ENCODE measurements around the gene ARID5A. TPM values are rescaled to one million over a fixed set of nuclear protein-coding genes. Genes with fewer than 3 reads are reported as not detected.

The ARID5A gene
- total RNA-seq, 1 experiment from 2014 or later, result 13.9 TPM

- Mint-ChIP-seq H3K4me1 (peaks cover 51% of the 10 kb centered on the region), H3K27me3 (ENCODE audit: low read depth) (peaks cover 23% of the 10 kb centered on the region), H3K9me3 (no peaks in the 10 kb centered on the region), H3K4me3 (no peak overlapping the region), H3K27ac (no peak overlapping the region), H3K36me3 (no peaks in the 10 kb centered on the region)
- ATAC-seq (no peak), DNase-seq (ENCODE audit: low spot score) (no peak)
- ChIA-PET POLR2A (interaction anchor here (0.5 to 0.6 kb wide), 3 partner anchors 243 to 1650 kb away, joined by 3 to 4 read pairs (median 3); no protein-coding TSS in a partner anchor), CTCF (interaction anchor here (0.6 to 6.7 kb wide), 9 partner anchors 8 to 214 kb away, joined by 3 to 64 read pairs (median 4); no protein-coding TSS in a partner anchor)
- no peak for TF ChIP-seq AFF4 (CRISPR knock-in tag; IDR thresholded peaks at IDR 0.05; ENCODE audit: borderline replicate concordance)
- TF ChIP-seq, protein P1, sequence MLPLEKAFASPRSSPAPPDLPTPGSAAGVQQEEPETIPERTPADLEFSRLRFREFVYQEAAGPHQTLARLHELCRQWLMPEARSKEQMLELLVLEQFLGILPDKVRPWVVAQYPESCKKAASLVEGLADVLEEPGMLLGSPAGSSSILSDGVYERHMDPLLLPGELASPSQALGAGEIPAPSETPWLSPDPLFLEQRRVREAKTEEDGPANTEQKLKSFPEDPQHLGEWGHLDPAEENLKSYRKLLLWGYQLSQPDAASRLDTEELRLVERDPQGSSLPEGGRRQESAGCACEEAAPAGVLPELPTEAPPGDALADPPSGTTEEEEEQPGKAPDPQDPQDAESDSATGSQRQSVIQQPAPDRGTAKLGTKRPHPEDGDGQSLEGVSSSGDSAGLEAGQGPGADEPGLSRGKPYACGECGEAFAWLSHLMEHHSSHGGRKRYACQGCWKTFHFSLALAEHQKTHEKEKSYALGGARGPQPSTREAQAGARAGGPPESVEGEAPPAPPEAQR (CRISPR knock-in tag; IDR thresholded peaks at IDR 0.05), result no peak
- no peak for TF ChIP-seq IRF2 (CRISPR knock-in tag; IDR thresholded peaks at IDR 0.05; ENCODE audit: borderline replicate concordance, low read depth)
- no peak for TF ChIP-seq ATF1 (CRISPR knock-in tag; IDR thresholded peaks at IDR 0.05)
- TF ChIP-seq, protein P2, sequence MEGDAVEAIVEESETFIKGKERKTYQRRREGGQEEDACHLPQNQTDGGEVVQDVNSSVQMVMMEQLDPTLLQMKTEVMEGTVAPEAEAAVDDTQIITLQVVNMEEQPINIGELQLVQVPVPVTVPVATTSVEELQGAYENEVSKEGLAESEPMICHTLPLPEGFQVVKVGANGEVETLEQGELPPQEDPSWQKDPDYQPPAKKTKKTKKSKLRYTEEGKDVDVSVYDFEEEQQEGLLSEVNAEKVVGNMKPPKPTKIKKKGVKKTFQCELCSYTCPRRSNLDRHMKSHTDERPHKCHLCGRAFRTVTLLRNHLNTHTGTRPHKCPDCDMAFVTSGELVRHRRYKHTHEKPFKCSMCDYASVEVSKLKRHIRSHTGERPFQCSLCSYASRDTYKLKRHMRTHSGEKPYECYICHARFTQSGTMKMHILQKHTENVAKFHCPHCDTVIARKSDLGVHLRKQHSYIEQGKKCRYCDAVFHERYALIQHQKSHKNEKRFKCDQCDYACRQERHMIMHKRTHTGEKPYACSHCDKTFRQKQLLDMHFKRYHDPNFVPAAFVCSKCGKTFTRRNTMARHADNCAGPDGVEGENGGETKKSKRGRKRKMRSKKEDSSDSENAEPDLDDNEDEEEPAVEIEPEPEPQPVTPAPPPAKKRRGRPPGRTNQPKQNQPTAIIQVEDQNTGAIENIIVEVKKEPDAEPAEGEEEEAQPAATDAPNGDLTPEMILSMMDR (IDR thresholded peaks at IDR 0.05), result no peak
- TF ChIP-seq ZNF263 (CRISPR knock-in tag; IDR thresholded peaks at IDR 0.05; ENCODE audit: low read depth), result no peak
- no peak for TF ChIP-seq PREB (CRISPR knock-in tag; IDR thresholded peaks at IDR 0.05; ENCODE audit: borderline replicate concordance)
- TF ChIP-seq GABPB1 (CRISPR knock-in tag; IDR thresholded peaks at IDR 0.05), result no peak
- TF ChIP-seq, protein P3, sequence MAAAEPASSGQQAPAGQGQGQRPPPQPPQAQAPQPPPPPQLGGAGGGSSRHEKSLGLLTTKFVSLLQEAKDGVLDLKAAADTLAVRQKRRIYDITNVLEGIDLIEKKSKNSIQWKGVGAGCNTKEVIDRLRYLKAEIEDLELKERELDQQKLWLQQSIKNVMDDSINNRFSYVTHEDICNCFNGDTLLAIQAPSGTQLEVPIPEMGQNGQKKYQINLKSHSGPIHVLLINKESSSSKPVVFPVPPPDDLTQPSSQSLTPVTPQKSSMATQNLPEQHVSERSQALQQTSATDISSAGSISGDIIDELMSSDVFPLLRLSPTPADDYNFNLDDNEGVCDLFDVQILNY (CRISPR knock-in tag; IDR thresholded peaks at IDR 0.05), result no peak
- no peak for TF ChIP-seq ZMAT4 (CRISPR knock-in tag; IDR thresholded peaks at IDR 0.05)
- no peak for TF ChIP-seq TEAD1 (CRISPR knock-in tag; IDR thresholded peaks at IDR 0.05)
- TF ChIP-seq NR2C2 (CRISPR knock-in tag; IDR thresholded peaks at IDR 0.05), result no peak
- TF ChIP-seq HMGA2 (CRISPR knock-in tag; IDR thresholded peaks at IDR 0.05), result no peak
- no peak for TF ChIP-seq OVOL2 (CRISPR knock-in tag; IDR thresholded peaks at IDR 0.05; ENCODE audit: borderline replicate concordance)
- no peak for TF ChIP-seq HMGXB4 (CRISPR knock-in tag; IDR thresholded peaks at IDR 0.05)
- no peak for TF ChIP-seq E2F1 (CRISPR knock-in tag; IDR thresholded peaks at IDR 0.05)
- no peak for TF ChIP-seq FOXJ3 (CRISPR knock-in tag; IDR thresholded peaks at IDR 0.05; ENCODE audit: borderline replicate concordance)
- no peak for TF ChIP-seq ETV6 (CRISPR knock-in tag; IDR thresholded peaks at IDR 0.05)
Measured at GRCh38 chr2:96535331-96535730, 1.2 kb upstream of the ARID5A start.
